Measurements from ENCODE around the gene TMEM151B.

GRCh38 chr6:44307217-44307616 is 37.0 kb downstream of the TMEM151B start:
- TF ChIP-seq CTCF (IDR thresholded peaks at IDR 0.05), result no peak
- no peak for TF ChIP-seq POLR2A (IDR thresholded peaks at IDR 0.05)
- no peak for TF ChIP-seq EP300 (IDR thresholded peaks at IDR 0.05)
